Measurements from ENCODE around the gene BDH1. TPM values are rescaled to one million over a fixed set of nuclear protein-coding genes. Genes with fewer than 3 reads are reported as not detected.
"Not testable (repeated sequence)": the region's sequence is repeated elsewhere in the genome, so short reads cannot be mapped to it uniquely, and the experiment has no call there.

BDH1 gene
- total RNA-seq = 71.0 and 71.2 TPM in 2 replicates

GRCh38 chr3:197555281-197556261 lies at the start of gene BDH1:
Gene BDH1 (minus strand): TSS chr3:197555968. CDS start chr3:197546443, 9,525 bp downstream.
- intact Hi-C loops (cut with micrococcal nuclease) = loop anchor here (1.0 to 10.0 kb wide), 9 partner anchors 43 to 1121 kb away; partner anchors contain the start of genes NRROS, RUBCN and UBXN7

- intact Hi-C loops (cut with micrococcal nuclease) = no loop called here
Observed at GRCh38 chr3:197603317-197603933, 47.7 kb upstream of the BDH1 start.

- intact Hi-C loops (cut with micrococcal nuclease) = not testable (repeated sequence)
Observed at GRCh38 chr3:197602351-197602750, 46.6 kb upstream of the BDH1 start.

GRCh38 chr3:197601566-197601840 lies 45.7 kb upstream of the BDH1 start:
- intact Hi-C loops (cut with micrococcal nuclease) = not testable (repeated sequence)

- intact Hi-C loops (cut with micrococcal nuclease) = no loop called here
Observed at GRCh38 chr3:197600796-197601565, 45.2 kb upstream of the BDH1 start.

GRCh38 chr3:197599089-197599765 lies 43.5 kb upstream of the BDH1 start:
- intact Hi-C loops (cut with micrococcal nuclease) = loop anchor here (1.0 to 2.0 kb wide), 5 partner anchors 33 to 203 kb away; partner anchors contain the start of genes BDH1 and LRCH3

GRCh38 chr3:197598404-197598980 lies 42.7 kb upstream of the BDH1 start:
- intact Hi-C loops (cut with micrococcal nuclease) = loop anchor here (2.0 kb wide), 3 partner anchors 44 to 192 kb away; partner anchors contain the start of genes BDH1 and LRCH3

- intact Hi-C loops (cut with micrococcal nuclease) = no loop called here
Observed at GRCh38 chr3:197597335-197597734, 41.6 kb upstream of the BDH1 start.

- intact Hi-C loops (cut with micrococcal nuclease) = no loop called here
Observed at GRCh38 chr3:197595470-197596185, 39.9 kb upstream of the BDH1 start.

GRCh38 chr3:197593046-197593380 lies 37.2 kb upstream of the BDH1 start:
- intact Hi-C loops (cut with micrococcal nuclease) = no loop called here

- intact Hi-C loops (cut with micrococcal nuclease) = no loop called here
Observed at GRCh38 chr3:197592361-197593045, 36.7 kb upstream of the BDH1 start.

- intact Hi-C loops (cut with micrococcal nuclease) = no loop called here
Observed at GRCh38 chr3:197591816-197592215, 36.0 kb upstream of the BDH1 start.

- intact Hi-C loops (cut with micrococcal nuclease) = no loop called here
Observed at GRCh38 chr3:197590313-197590962, 34.7 kb upstream of the BDH1 start.

- intact Hi-C loops (cut with micrococcal nuclease) = no loop called here
Observed at GRCh38 chr3:197589545-197589944, 33.8 kb upstream of the BDH1 start.

- intact Hi-C loops (cut with micrococcal nuclease) = not testable (repeated sequence)
Observed at GRCh38 chr3:197586768-197587167, 31.0 kb upstream of the BDH1 start.

- intact Hi-C loops (cut with micrococcal nuclease) = no loop called here
Observed at GRCh38 chr3:197586181-197586580, 30.4 kb upstream of the BDH1 start.

GRCh38 chr3:197584733-197585132 lies 29.0 kb upstream of the BDH1 start:
- intact Hi-C loops (cut with micrococcal nuclease) = no loop called here

- intact Hi-C loops (cut with micrococcal nuclease) = no loop called here
Observed at GRCh38 chr3:197583371-197583770, 27.6 kb upstream of the BDH1 start.

- intact Hi-C loops (cut with micrococcal nuclease) = no loop called here
Observed at GRCh38 chr3:197580253-197580691, 24.5 kb upstream of the BDH1 start.

Data from T-helper 1 cell treated with Interleukin-12 subunit alpha and Interleukin-12 subunit beta and Interleukin-4 antibody, amounts not matched to agents 30 ng/mL and 1 ng/mL, for 36 hours (primary cell).